NB4 (cell line): ENCODE measurements around the gene DGKB.

Experiments
- MYC ChIP-seq: IDR thresholded peaks from 2 replicates; pipeline ENCODE4 v1.6.1; 2011; ENCODE audit warnings: low read depth, low read length
- POLR2A ChIP-seq: IDR thresholded peaks from 2 replicates; pipeline ENCODE4 v1.6.1; 2011; ENCODE audit warnings: mild to moderate bottlenecking; ENCODE audit not compliant: insufficient read length; ENCODE audit errors: extremely low read depth
- TF ChIP-seq, protein P1 (sequence below): IDR thresholded peaks from one replicate; pipeline ENCODE4 v1.5.1; 2012; ENCODE audit warnings: low read depth, low read length
- TF ChIP-seq, protein P2 (sequence below): IDR thresholded peaks from 2 replicates; pipeline ENCODE4 v1.6.1; 2011; ENCODE audit warnings: low read depth, low read length

DNA sequence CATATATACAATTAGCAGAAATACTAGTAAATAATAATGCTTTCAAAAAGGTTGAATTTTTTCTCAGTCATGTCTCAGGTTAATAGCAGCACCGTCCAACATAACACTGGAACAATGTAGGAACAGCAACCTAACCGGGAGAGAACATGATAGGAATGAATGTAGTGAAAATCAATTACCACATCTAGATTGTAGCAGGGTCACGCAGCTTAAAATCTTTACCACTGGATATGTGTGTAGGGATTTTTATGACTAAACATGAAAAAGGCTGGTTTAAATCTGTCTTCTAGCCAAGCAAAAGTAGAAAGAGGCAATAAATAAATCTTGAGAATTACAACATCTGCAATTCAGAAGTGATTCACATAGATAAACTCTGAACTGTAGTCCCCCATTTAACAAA lies 326.0 kb downstream of the DGKB start:
- TF ChIP-seq, protein P1, sequence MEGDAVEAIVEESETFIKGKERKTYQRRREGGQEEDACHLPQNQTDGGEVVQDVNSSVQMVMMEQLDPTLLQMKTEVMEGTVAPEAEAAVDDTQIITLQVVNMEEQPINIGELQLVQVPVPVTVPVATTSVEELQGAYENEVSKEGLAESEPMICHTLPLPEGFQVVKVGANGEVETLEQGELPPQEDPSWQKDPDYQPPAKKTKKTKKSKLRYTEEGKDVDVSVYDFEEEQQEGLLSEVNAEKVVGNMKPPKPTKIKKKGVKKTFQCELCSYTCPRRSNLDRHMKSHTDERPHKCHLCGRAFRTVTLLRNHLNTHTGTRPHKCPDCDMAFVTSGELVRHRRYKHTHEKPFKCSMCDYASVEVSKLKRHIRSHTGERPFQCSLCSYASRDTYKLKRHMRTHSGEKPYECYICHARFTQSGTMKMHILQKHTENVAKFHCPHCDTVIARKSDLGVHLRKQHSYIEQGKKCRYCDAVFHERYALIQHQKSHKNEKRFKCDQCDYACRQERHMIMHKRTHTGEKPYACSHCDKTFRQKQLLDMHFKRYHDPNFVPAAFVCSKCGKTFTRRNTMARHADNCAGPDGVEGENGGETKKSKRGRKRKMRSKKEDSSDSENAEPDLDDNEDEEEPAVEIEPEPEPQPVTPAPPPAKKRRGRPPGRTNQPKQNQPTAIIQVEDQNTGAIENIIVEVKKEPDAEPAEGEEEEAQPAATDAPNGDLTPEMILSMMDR = no peak
- TF ChIP-seq MYC (no peak), POLR2A (no peak)
- TF ChIP-seq, protein P2, sequence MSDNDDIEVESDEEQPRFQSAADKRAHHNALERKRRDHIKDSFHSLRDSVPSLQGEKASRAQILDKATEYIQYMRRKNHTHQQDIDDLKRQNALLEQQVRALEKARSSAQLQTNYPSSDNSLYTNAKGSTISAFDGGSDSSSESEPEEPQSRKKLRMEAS = no peak
